RWPE2 (cell line): ENCODE measurements around the gene STRIP1.

Experiments
- ATAC-seq: fragments of 200-7000 bp; cut with Tn5 transposase; 3 replicates; pipeline ENCODE4 v1.9.1; 2021; ENCODE audit warnings: low read depth
- DNase-seq: peaks from one replicate; pipeline ENCODE4 v3.0.0-alpha.2; 2020; ENCODE audit warnings: low spot score
- H3K27ac ChIP-seq: fragments of 450-650 bp; 2 replicates; pipeline ENCODE4 v1.5.1; 2017; ENCODE audit warnings: mild to moderate bottlenecking; ENCODE audit not compliant: poor library complexity, severe bottlenecking
- H3K27me3 ChIP-seq: fragments of 250-450 bp; sonication (Bioruptor Pico); 2 replicates; pipeline ENCODE4 v1.5.1; 2021; ENCODE audit warnings: mild to moderate bottlenecking, moderate library complexity; ENCODE audit not compliant: insufficient read depth, poor library complexity, severe bottlenecking
- H3K36me3 ChIP-seq: fragments of 250-450 bp; sonication (Bioruptor Pico); 2 replicates; pipeline ENCODE4 v1.5.1; 2020; ENCODE audit warnings: low read depth, mild to moderate bottlenecking, moderate library complexity
- H3K4me1 ChIP-seq: fragments of 250-450 bp; sonication (Bioruptor Pico); 2 replicates; pipeline ENCODE4 v1.5.1; 2021; ENCODE audit warnings: mild to moderate bottlenecking, moderate library complexity; ENCODE audit not compliant: insufficient read depth, poor library complexity, severe bottlenecking
- H3K4me3 ChIP-seq: fragments of 250-450 bp; sonication (Bioruptor Pico); 2 replicates; pipeline ENCODE4 v1.5.1; 2021; ENCODE audit warnings: mild to moderate bottlenecking, moderate library complexity; ENCODE audit not compliant: severe bottlenecking
- H3K9me3 ChIP-seq: fragments of 250-450 bp; sonication (Bioruptor Pico); 2 replicates; pipeline ENCODE4 v1.5.1; 2021; ENCODE audit warnings: mild to moderate bottlenecking, moderate library complexity; ENCODE audit not compliant: severe bottlenecking
- TF ChIP-seq, protein P1 (sequence below): fragments of 450-650 bp; IDR thresholded peaks from one replicate; pipeline ENCODE4 v1.5.1; 2017; ENCODE audit warnings: mild to moderate bottlenecking, moderate library complexity; ENCODE audit not compliant: poor library complexity, severe bottlenecking

The STRIP1 gene

DNA sequence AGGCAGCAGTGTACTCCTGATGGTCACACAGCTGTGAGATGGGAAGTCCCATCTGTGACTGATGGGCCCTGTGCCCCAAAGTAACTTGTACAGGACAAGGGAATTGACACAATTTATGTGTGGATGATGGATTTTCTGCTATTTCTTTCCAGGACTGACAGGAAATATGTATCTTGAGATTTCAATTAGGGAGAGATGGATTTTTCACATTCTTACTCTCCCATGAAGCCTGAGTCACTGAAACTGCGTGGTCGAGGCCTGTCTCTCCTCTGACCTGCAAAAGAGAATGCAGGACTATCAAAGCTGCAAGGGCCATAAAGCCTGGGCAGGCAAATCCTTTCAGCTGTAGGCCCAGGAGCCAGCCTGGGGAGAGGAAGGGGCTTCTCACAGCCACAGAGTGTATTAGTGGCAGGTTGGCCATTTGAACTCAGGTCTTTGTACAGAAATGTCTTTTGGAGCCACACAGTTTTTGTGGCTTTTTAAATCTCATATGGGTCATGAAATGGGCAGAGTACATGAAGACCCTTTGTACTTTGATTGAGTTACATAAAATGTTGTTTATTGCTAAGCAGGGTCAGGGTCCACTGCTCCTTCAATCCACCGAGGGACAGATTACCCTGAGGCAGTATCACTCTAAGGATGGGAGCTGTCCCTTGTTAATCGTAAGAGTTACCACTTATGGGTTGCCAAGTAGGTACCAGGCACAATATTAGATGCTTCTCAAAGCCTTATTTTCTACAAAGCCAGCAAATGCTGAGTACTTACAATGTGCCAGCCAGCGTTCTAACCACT, 21.3 kb downstream of the STRIP1 start:
- TF ChIP-seq, protein P1, sequence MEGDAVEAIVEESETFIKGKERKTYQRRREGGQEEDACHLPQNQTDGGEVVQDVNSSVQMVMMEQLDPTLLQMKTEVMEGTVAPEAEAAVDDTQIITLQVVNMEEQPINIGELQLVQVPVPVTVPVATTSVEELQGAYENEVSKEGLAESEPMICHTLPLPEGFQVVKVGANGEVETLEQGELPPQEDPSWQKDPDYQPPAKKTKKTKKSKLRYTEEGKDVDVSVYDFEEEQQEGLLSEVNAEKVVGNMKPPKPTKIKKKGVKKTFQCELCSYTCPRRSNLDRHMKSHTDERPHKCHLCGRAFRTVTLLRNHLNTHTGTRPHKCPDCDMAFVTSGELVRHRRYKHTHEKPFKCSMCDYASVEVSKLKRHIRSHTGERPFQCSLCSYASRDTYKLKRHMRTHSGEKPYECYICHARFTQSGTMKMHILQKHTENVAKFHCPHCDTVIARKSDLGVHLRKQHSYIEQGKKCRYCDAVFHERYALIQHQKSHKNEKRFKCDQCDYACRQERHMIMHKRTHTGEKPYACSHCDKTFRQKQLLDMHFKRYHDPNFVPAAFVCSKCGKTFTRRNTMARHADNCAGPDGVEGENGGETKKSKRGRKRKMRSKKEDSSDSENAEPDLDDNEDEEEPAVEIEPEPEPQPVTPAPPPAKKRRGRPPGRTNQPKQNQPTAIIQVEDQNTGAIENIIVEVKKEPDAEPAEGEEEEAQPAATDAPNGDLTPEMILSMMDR: no peak
- Histone ChIP-seq H3K9me3 (no peaks in the 10 kb centered on the region), H3K4me3 (no peak overlapping the region), H3K4me1 (no peaks in the 10 kb centered on the region), H3K27ac (no peak overlapping the region), H3K27me3 (no peaks in the 10 kb centered on the region), H3K36me3 (peaks cover 70% of the 10 kb centered on the region)
- ATAC-seq (no peak), DNase-seq (no peak)

DNA sequence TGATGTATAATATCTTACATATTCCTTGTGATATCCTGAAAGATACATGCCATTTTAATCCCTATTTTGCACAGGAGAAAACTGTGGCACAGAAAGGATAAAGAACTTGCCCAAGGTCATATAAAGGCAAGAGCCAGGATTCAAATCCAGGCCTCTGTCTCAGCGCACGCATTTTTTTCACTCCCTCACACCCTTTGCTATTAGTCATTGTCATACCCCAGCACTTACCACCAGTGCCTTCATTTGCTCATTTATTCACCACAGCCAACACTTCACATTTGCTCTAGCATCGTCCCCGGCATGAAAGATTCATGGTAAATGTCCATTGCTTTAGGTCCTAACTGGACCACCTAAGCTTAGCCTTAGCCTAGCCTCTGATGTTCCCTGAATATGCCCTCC, 21.9 kb downstream of the STRIP1 start:
- Histone ChIP-seq H3K9me3 (no peaks in the 10 kb centered on the region), H3K36me3 (peaks cover 64% of the 10 kb centered on the region)

GRCh38 chr1:110056776-110057175, 22.4 kb downstream of the STRIP1 start:
- no peaks in the 10 kb centered on the region for H3K27me3 ChIP-seq
- DNase-seq (no peak), ATAC-seq (no peak)
- H3K4me1 ChIP-seq: no peaks in the 10 kb centered on the region
- no peak overlapping the region for H3K4me3 ChIP-seq
- H3K36me3 ChIP-seq: peaks cover 59% of the 10 kb centered on the region
- H3K9me3 ChIP-seq: no peaks in the 10 kb centered on the region
- no peak overlapping the region for H3K27ac ChIP-seq
- TF ChIP-seq, protein P1: no peak

More for the DNA sequence above, 21.9 kb downstream of the STRIP1 start:
- no peak overlapping the region for H3K4me3 ChIP-seq
- H3K27me3 ChIP-seq: no peaks in the 10 kb centered on the region
- no peaks in the 10 kb centered on the region for H3K4me1 ChIP-seq
- no peak for ATAC-seq
- no peak overlapping the region for H3K27ac ChIP-seq
- TF ChIP-seq, protein P1: no peak
- DNase-seq: no peak

- DNase-seq: no peak
- peaks cover 48% of the 10 kb centered on the region for H3K36me3 ChIP-seq
- H3K9me3 ChIP-seq: no peaks in the 10 kb centered on the region
- TF ChIP-seq, protein P1: no peak
- no peak overlapping the region for H3K4me3 ChIP-seq
- H3K27me3 ChIP-seq: no peaks in the 10 kb centered on the region
- no peak for ATAC-seq
- H3K27ac ChIP-seq: no peak overlapping the region
- H3K4me1 ChIP-seq: no peaks in the 10 kb centered on the region
These were observed 23.6 kb downstream of the STRIP1 start for GRCh38 chr1:110057963-110058518.

DNA sequence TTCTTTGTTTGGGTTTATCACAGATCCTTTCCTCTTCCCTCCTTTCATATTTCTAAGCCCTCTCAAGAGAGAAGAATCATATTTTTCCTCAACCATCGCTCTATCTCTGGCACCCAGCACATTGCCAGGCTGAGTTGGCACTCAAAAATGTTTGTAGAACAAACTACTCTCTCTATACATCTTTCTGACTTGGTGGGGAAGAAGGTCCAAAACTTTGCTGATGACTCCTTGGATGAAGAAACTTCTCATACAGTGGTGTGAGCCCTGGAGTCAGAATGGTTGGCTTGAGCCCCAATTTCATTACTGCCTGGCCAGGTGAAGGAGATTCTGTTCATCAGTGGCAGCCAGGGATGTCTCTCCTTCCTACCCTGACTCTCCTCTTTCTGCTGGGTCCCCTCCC, 24.2 kb downstream of the STRIP1 start:
- Histone ChIP-seq H3K9me3 (no peaks in the 10 kb centered on the region), H3K27me3 (no peaks in the 10 kb centered on the region), H3K36me3 (peaks cover 42% of the 10 kb centered on the region), H3K27ac (no peak overlapping the region), H3K4me1 (no peaks in the 10 kb centered on the region), H3K4me3 (no peak overlapping the region)
- TF ChIP-seq, protein P1: no peak
- no peak for ATAC-seq
- DNase-seq: no peak
